ENCODE data around the gene NAV3. TPM values are rescaled to one million over a fixed set of nuclear protein-coding genes. Genes with fewer than 3 reads are reported as not detected.

The NAV3 gene
- total RNA-seq, 2 donors from 2014 or later: 0.20 to 1.9 TPM

GRCh38 chr12:77925536-77926108 is 94.9 kb downstream of the NAV3 start:
- Mint-ChIP-seq H3K27ac (no peak overlapping the region), H3K36me3 (ENCODE audit: low read depth) (no peaks in the 10 kb centered on the region), H3K4me3 (no peak overlapping the region), H3K27me3 (ENCODE audit: insufficient read depth) (no peaks in the 10 kb centered on the region), H3K4me1 (no peaks in the 10 kb centered on the region), H3K9me3 (no peaks in the 10 kb centered on the region)
- no peaks in the 10 kb centered on the region for H3K4me1 ChIP-seq (ENCODE audit: control insufficient read depth, insufficient read depth, low read length)
- TF ChIP-seq CTCF (conservative IDR thresholded peaks at IDR 0.05): peak; percentile 100
- H3K4me3 ChIP-seq (ENCODE audit: low read length): no peak overlapping the region
- no peaks in the 10 kb centered on the region for H3K9me3 ChIP-seq (ENCODE audit: control insufficient read depth, low read length)
- DNase-seq: peak; percentile 91
- no peaks in the 10 kb centered on the region for H3K27me3 ChIP-seq (ENCODE audit: control insufficient read depth, insufficient read depth, low read length, poor library complexity, severe bottlenecking)
- H3K9ac ChIP-seq (ENCODE audit: extremely low read depth, low read length, poor library complexity, severe bottlenecking): no peak overlapping the region
- 0 to 4% methylated on average over 1 to 5 of the region's 6 CpGs for WGBS, 2 experiments (ENCODE audit: insufficient coverage in 1 of 2, insufficient read length in 1 of 2)
- H3K27ac ChIP-seq (ENCODE audit: low read depth, low read length): no peak overlapping the region
- no peaks in the 10 kb centered on the region for H3K36me3 ChIP-seq (ENCODE audit: control insufficient read depth, insufficient read depth, low read length)

GRCh38 chr12:77928078-77928477 is 97.4 kb downstream of the NAV3 start:
- Histone ChIP-seq H3K27ac (ENCODE audit: low read depth, low read length) (no peak overlapping the region), H3K9me3 (ENCODE audit: control insufficient read depth, low read length) (no peaks in the 10 kb centered on the region), H3K4me3 (ENCODE audit: low read length) (no peak overlapping the region), H3K27me3 (ENCODE audit: control insufficient read depth, insufficient read depth, low read length, poor library complexity, severe bottlenecking) (no peaks in the 10 kb centered on the region), H3K4me1 (ENCODE audit: control insufficient read depth, insufficient read depth, low read length) (no peaks in the 10 kb centered on the region), H3K36me3 (ENCODE audit: control insufficient read depth, insufficient read depth, low read length) (no peaks in the 10 kb centered on the region), H3K9ac (ENCODE audit: extremely low read depth, low read length, poor library complexity, severe bottlenecking) (no peak overlapping the region)
- no peaks in the 10 kb centered on the region for H3K36me3 Mint-ChIP-seq (ENCODE audit: low read depth)
- H3K4me3 Mint-ChIP-seq: no peak overlapping the region
- no peak for TF ChIP-seq CTCF (conservative IDR thresholded peaks at IDR 0.05)
- no peak for DNase-seq
- no peaks in the 10 kb centered on the region for H3K27me3 Mint-ChIP-seq (ENCODE audit: insufficient read depth)
- H3K4me1 Mint-ChIP-seq: no peaks in the 10 kb centered on the region
- H3K9me3 Mint-ChIP-seq: no peaks in the 10 kb centered on the region
- H3K27ac Mint-ChIP-seq: no peak overlapping the region
- WGBS, 2 experiments (ENCODE audit: insufficient coverage in 1 of 2, insufficient read length in 1 of 2): 89 to 100% methylated on average over 3 to 8 of the region's 8 CpGs

GRCh38 chr12:77932216-77932615 is 101.5 kb downstream of the NAV3 start:
- TF ChIP-seq CTCF (conservative IDR thresholded peaks at IDR 0.05): peak; percentile 68
- H3K27me3 Mint-ChIP-seq (ENCODE audit: insufficient read depth): no peaks in the 10 kb centered on the region
- H3K27me3 ChIP-seq (ENCODE audit: control insufficient read depth, insufficient read depth, low read length, poor library complexity, severe bottlenecking): no peaks in the 10 kb centered on the region
- H3K4me1 Mint-ChIP-seq: no peaks in the 10 kb centered on the region
- H3K4me3 Mint-ChIP-seq: no peak overlapping the region
- no peak overlapping the region for H3K27ac ChIP-seq (ENCODE audit: low read depth, low read length)
- H3K36me3 Mint-ChIP-seq (ENCODE audit: low read depth): no peaks in the 10 kb centered on the region
- no peaks in the 10 kb centered on the region for H3K4me1 ChIP-seq (ENCODE audit: control insufficient read depth, insufficient read depth, low read length)
- WGBS, 2 experiments (ENCODE audit: insufficient coverage in 1 of 2, insufficient read length in 1 of 2): 84 to 100% methylated on average over 2 of the region's 2 CpGs
- no peak overlapping the region for H3K9ac ChIP-seq (ENCODE audit: extremely low read depth, low read length, poor library complexity, severe bottlenecking)
- no peaks in the 10 kb centered on the region for H3K9me3 ChIP-seq (ENCODE audit: control insufficient read depth, low read length)
- H3K36me3 ChIP-seq (ENCODE audit: control insufficient read depth, insufficient read depth, low read length): no peaks in the 10 kb centered on the region
- H3K27ac Mint-ChIP-seq: no peak overlapping the region
- H3K9me3 Mint-ChIP-seq: no peaks in the 10 kb centered on the region
- no peak overlapping the region for H3K4me3 ChIP-seq (ENCODE audit: low read length)
- DNase-seq: no peak
